Stimulated activated CD8-positive, alpha-beta memory T cell treated with anti-CD3 and anti-CD28 coated beads, Interleukin-7, amount 100 ng/mL, for 24 hours (primary cell): ENCODE measurements around the gene UTP18.
"Not testable (repeated sequence)": the region's sequence is repeated elsewhere in the genome, so short reads cannot be mapped to it uniquely, and the experiment has no call there.

Experiments used
- DNase-seq: peaks from one replicate; pipeline ENCODE4 v3.0.0-alpha.2; 2020; ENCODE audit warnings: low read depth

UTP18 gene

GRCh38 chr17:51260237-51261023, at the start of gene UTP18:
UTP18 (plus strand) TSS chr17:51260546; CDS start chr17:51260585, 39 bp downstream.
- peak; percentile 88 for DNase-seq

- DNase-seq = no peak
Observed at GRCh38 chr17:51214920-51215319, 45.4 kb upstream of the UTP18 start.

GRCh38 chr17:51217946-51218345, 42.4 kb upstream of the UTP18 start:
- DNase-seq = no peak

GRCh38 chr17:51221322-51221721, 39.0 kb upstream of the UTP18 start:
- no peak for DNase-seq

GRCh38 chr17:51224402-51225262, 35.7 kb upstream of the UTP18 start:
- no peak for DNase-seq

GRCh38 chr17:51225523-51225922, 34.8 kb upstream of the UTP18 start:
- not testable (repeated sequence) for DNase-seq

GRCh38 chr17:51228161-51228560, 32.2 kb upstream of the UTP18 start:
- DNase-seq = no peak

GRCh38 chr17:51229889-51230288, 30.5 kb upstream of the UTP18 start:
- DNase-seq = no peak

GRCh38 chr17:51230306-51230705, 30.0 kb upstream of the UTP18 start:
- no peak for DNase-seq

- no peak for DNase-seq
Observed at GRCh38 chr17:51231999-51232398, 28.3 kb upstream of the UTP18 start.

- no peak for DNase-seq
Observed at GRCh38 chr17:51234162-51234561, 26.2 kb upstream of the UTP18 start.

GRCh38 chr17:51238255-51238887, 22.0 kb upstream of the UTP18 start:
- DNase-seq = no peak

- no peak for DNase-seq
Observed at GRCh38 chr17:51240275-51240674, 20.1 kb upstream of the UTP18 start.

- DNase-seq = no peak
Observed at GRCh38 chr17:51244041-51244440, 16.3 kb upstream of the UTP18 start.

- no peak for DNase-seq
Observed at GRCh38 chr17:51245535-51245934, 14.8 kb upstream of the UTP18 start.

GRCh38 chr17:51250314-51250840, 10.0 kb upstream of the UTP18 start:
- no peak for DNase-seq

- no peak for DNase-seq
Observed at GRCh38 chr17:51251010-51251409, 9.3 kb upstream of the UTP18 start.

- DNase-seq = no peak
Observed at GRCh38 chr17:51255673-51256072, 4.7 kb upstream of the UTP18 start.

GRCh38 chr17:51256101-51256500, 4.2 kb upstream of the UTP18 start:
- DNase-seq = no peak

- DNase-seq = no peak
Observed at GRCh38 chr17:51257150-51258081, 2.9 kb upstream of the UTP18 start.
